Measurements from ENCODE around the gene PAPOLB.

Gene PAPOLB

DNA sequence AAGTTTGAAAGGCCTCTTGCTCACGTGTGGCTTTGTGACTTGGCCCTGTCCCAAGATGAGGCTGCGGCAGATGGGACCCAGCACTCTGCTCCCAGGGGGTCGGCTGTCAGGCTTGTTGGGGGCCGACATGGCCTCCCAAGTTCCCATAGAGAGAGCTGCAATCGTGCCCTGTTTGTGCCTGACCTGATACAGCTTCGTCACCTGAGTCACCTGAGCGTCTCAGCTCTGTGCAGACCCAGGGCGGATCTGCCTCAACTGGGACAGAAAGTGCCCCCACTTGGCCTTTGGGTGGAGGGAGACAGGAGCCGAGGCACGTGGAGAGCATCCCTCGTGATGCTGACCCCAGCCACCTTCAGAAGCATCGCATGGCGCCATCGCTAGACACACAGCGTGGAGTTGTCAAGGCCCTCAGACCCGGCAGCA is 21.7 kb downstream of the PAPOLB start:
- DNase-seq (no peak), ATAC-seq (no peak)
- Mint-ChIP-seq H3K27ac (no peak overlapping the region), H3K27me3 (peaks cover 2% of the 10 kb centered on the region), H3K4me3 (no peak overlapping the region), H3K36me3 (ENCODE audit: low read depth) (no peaks in the 10 kb centered on the region), H3K9me3 (no peaks in the 10 kb centered on the region), H3K4me1 (no peaks in the 10 kb centered on the region)

DNA sequence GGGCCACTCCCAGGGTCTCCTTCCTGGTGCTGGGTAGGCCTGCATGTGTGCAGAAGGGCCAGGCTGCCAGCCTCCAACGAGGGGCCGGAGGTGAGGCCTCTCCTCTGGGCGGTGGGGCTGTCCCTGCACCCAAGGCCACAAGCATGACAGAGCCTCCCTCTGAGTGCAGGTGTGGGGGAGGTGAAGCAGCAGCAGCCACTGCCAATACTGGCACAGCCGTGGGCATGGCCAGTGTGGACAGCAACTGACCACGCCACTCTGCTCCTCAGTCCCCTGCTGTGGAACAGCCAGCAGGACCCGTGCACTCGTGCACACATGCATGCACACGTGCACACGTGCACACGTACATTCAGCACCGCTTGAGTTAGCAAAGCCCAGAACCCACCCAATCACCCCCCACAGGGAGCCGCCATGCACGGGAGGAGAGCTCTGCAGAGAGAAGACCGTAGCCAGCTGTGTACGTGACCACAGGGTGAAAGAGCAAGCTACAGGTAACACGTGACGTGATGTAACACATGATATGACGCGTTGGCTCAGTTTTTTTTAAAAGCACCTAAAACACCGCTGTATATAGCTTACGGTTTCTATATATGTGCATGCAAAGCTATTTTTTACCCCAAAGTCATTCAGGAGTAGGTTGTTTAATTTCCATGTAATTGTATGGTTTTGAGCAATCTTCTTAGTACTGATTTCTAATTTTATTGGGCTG is 23.1 kb downstream of the PAPOLB start:
- no peaks in the 10 kb centered on the region for H3K9me3 Mint-ChIP-seq
- H3K36me3 Mint-ChIP-seq (ENCODE audit: low read depth), result no peaks in the 10 kb centered on the region
- DNase-seq, result no peak
- no peak overlapping the region for H3K4me3 Mint-ChIP-seq
- ATAC-seq, result no peak
- H3K4me1 Mint-ChIP-seq, result no peaks in the 10 kb centered on the region
- no peaks in the 10 kb centered on the region for H3K27me3 Mint-ChIP-seq
- no peak overlapping the region for H3K27ac Mint-ChIP-seq

DNA sequence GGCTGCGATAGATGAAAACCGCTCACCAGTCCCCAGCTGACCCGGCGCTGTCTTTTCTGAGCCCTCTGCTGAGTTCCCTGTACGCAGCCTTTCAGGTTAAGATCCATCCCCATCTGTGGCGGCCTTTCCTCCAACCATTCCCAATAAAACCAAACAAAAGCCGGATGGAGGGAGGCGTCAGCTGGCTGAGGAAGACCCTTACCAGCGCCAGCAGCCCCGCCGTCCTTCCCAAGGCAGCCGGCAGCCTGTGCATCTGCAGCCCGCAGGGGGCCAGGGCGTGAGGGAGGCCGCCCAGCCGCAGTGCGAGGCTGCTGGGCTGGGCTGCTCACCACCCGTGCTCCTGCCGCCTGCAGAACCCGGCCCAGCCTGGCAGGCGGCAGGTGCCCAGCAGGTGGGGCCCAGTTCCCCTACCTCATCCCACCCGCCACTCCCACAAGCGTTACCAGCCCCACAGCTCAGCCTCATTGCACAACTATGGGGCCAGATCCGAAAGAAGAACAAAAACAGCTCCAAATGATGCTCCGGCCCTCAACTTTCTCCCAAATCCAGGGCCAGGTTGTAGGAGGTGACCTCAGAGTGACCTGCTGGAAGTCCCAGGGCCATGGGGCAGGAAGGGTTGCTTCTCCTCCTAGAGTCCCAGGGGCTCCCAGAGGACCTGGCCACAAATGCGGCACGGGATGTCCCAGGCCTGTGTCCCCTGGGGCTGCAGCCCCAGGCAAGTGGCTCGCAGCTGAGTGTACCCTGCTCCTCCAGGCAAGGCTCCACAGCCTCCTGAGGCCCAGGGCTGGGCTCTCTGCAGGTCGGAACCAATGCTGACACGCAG is 23.8 kb downstream of the PAPOLB start:
- ATAC-seq (no peak), DNase-seq (no peak)
- Mint-ChIP-seq H3K36me3 (ENCODE audit: low read depth) (no peaks in the 10 kb centered on the region), H3K4me3 (no peak overlapping the region), H3K4me1 (no peaks in the 10 kb centered on the region), H3K27me3 (no peaks in the 10 kb centered on the region), H3K9me3 (no peaks in the 10 kb centered on the region), H3K27ac (no peak overlapping the region)

DNA sequence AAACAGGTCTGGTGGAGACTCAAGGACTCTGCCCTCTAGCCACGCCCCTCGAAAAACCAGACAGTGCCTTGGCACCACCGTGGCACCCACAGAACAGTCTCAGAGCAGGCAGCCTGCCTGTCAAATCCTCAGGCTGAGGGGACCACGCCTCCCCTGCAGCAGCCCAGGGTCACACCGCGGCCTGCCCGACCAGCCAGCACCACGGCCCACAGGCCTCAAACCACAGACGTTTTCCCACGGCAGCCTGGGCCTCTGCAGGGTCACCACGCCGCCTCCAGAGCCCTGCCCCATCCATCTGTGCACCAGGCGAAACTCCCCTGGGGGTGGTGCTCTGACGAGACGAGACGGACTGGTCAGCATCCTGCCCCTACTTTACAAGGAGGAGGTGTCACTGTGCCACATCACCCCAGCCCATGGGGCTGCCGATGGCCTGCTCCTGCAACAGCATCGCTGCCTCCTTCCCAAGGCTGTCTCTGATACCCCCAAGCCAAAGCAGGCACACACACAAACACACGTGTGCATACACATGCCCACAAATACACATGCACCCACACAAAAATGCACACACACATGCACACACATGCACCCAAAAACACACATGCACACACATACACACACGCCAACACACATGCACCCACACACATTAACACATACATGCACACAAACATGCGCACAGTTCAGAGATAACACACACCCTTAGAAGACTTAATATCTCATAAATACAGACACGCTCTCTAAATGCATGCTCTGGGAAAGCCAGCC is 24.6 kb downstream of the PAPOLB start:
- Mint-ChIP-seq H3K4me3 (no peak overlapping the region), H3K36me3 (ENCODE audit: low read depth) (no peaks in the 10 kb centered on the region), H3K27me3 (no peaks in the 10 kb centered on the region), H3K4me1 (no peaks in the 10 kb centered on the region), H3K9me3 (no peaks in the 10 kb centered on the region), H3K27ac (no peak overlapping the region)
- ATAC-seq (no peak), DNase-seq (no peak)

DNA sequence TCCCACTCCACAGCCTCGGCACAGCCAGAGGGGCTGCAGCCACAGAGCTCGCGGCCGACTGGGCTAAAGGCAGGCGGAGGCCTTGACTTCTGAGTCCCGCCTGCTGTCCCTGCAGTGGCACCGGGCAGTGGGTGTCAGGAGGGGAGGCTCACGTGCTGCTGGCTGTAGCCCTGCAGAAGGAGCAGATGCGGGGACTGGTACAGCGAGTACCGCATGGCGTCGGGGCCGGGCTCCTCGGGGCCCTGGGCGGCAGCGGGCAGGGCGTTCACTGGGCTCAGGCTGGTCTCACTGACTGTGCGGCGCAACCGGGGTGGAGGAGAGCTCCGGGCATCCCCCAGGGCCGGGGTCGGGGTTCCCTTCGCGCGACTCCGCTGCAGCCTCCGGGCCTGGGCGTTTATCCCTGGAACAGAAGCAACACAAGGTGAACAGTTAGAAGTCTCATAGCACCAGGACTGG is 25.6 kb downstream of the PAPOLB start:
- H3K4me1 Mint-ChIP-seq, result no peaks in the 10 kb centered on the region
- DNase-seq (no peak), ATAC-seq (no peak)
- H3K27ac Mint-ChIP-seq, result no peak overlapping the region
- H3K4me3 Mint-ChIP-seq, result no peak overlapping the region
- no peaks in the 10 kb centered on the region for H3K36me3 Mint-ChIP-seq (ENCODE audit: low read depth)
- H3K27me3 Mint-ChIP-seq, result no peaks in the 10 kb centered on the region
- no peaks in the 10 kb centered on the region for H3K9me3 Mint-ChIP-seq

DNA sequence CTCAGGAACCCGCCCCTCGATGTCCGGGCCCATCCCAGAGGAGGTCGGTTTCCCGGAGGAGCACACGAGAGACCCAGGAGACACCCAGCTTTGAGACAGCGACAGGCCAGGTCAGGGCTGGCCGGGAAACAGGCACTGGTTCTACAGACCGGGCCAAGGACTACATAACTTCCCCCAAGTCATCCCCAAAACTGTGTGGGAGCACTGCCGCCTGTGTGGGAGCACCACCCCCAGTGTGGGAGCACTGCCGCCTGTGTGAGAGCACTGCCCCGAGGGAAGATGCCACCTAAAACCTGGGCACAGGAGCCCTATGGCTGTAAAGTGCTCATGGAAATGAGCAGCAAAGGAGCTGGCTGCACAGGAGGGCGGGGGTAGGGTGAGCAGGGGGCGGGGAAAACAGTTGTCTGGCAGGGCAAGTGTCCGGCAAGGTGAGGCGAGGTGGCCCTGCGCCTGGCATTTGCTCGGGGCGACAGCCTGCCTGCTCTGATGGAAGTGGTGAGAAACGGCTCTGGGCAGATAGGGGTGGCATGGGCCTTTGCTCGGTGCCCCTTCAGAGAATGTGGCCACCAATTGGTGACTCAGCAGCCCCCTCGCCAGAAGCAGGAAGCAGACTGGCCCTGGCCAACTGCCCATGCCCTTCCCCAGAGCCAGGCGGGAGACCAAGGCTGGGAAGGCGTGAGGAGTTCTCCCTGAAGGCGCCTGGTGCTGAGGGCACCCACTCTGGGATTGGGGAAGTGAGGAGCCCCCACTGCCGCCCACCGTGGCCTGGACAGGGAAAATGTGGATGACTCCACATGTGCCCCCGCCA is 26.2 kb downstream of the PAPOLB start:
- Mint-ChIP-seq H3K27ac (no peak overlapping the region), H3K27me3 (no peaks in the 10 kb centered on the region), H3K9me3 (no peaks in the 10 kb centered on the region), H3K36me3 (ENCODE audit: low read depth) (no peaks in the 10 kb centered on the region), H3K4me3 (no peak overlapping the region), H3K4me1 (no peaks in the 10 kb centered on the region)
- ATAC-seq, result no peak
- no peak for DNase-seq

DNA sequence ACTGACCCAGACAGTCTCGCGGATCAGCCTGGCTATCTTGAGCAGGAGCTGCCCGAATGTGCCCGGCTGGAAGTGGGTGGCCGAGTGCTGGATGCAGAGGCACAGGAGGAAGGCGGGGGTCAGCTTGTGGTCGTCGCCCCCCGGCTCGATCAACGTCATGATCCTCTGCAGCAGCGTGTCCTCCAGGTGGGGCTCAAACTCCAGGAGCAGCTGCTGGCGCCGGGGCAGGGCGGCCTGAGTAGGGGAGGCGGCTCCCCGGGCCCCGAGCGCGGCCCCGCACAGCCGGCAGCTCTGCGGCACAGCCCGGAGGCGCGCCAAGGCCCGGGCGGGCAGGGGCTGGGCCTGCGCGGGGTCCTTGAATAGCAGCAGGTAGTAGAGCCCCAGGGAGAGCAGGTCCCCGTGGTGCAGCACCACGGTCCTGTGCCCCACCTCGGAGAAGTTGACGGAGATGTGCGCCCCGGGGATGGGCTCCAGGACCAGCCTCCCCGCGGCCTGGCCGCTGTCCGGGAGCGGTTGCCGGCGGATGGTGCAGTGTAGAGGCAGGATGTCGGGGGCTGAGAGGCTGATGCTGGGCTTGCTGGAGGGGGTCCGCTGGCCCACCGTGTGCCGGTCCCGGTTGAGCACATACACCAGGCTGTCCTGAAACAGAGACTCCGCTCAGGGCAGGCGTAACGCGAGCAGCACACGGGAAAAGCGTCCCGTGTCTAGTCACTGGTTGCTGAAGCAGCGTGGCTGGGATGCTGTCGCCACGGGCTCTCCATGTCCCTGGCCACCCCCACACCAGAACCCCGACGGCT is 27.0 kb downstream of the PAPOLB start:
- no peak for ATAC-seq
- Mint-ChIP-seq H3K27me3 (no peaks in the 10 kb centered on the region), H3K27ac (no peak overlapping the region), H3K4me3 (no peak overlapping the region), H3K36me3 (ENCODE audit: low read depth) (no peaks in the 10 kb centered on the region), H3K9me3 (no peaks in the 10 kb centered on the region), H3K4me1 (peaks cover 2% of the 10 kb centered on the region)
- DNase-seq, result no peak

DNA sequence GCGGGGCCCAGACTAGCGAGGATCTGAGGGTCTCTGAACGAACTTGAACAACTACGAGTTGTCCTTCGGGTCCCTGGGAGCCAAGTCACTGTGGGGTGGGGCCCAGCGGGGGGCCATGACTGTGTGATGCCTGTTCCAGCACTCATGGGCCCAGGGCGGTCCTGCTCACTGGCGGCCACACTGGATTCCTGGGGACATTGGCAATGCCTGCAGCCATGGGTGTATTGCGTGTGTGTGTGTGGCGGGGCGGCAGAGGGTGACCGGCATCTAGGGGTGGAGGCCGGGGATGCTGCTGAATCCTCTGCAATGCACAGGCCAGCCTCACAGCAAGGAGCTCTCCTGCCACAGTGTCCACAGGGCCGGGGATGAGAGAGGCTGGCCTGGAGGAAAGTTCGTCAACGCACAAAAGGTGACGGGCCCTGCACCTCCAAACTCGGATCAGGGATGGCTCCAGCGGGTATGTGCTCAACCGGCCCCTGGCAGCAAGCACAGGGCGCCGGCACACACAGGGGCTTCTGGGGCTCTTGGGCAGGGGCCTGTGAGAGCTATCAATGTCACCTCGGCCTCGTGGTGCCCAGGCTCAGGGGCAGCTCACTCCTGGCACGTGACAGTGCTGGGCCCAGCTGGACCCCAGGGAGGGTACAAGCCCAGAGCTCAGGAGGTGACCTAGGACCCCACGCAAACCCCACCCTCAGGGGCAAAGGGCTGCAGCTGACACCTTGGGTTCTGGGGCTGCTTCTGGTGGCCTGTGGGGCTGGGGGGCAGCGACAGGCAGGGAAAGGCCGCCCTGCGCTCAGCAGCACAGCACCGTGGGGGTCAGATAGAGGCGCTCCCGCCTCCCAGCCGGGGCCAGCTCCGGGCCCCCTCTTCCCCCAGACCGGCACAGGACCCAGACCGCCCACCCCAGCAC is 27.9 kb downstream of the PAPOLB start:
- Mint-ChIP-seq H3K4me3 (no peak overlapping the region), H3K27me3 (no peaks in the 10 kb centered on the region), H3K36me3 (ENCODE audit: low read depth) (no peaks in the 10 kb centered on the region), H3K27ac (no peak overlapping the region), H3K4me1 (peaks cover 2% of the 10 kb centered on the region), H3K9me3 (no peaks in the 10 kb centered on the region)
- DNase-seq (no peak), ATAC-seq (no peak)

DNA sequence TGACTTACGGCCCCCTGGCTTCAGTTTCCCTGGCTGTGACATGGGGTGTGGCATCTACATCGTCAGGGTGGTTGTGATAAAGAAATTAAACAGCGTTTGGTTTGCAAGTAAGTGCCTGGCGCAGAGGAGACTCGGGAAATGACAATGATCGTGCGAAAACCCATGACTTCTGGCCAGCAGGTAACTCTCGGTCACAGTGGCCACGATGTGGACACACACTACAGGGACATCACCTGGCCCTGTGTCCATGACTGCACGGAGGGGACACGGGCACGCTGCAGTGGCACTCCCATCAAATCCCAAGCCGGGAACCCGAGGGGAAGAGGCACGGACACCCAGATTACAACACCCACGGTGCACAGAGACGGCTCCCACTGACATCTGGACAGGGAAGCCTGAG is 28.7 kb downstream of the PAPOLB start:
- no peak for DNase-seq
- H3K27ac Mint-ChIP-seq, result no peak overlapping the region
- peaks cover 2% of the 10 kb centered on the region for H3K4me1 Mint-ChIP-seq
- no peak overlapping the region for H3K4me3 Mint-ChIP-seq
- no peak for ATAC-seq
- H3K9me3 Mint-ChIP-seq, result no peaks in the 10 kb centered on the region
- H3K36me3 Mint-ChIP-seq (ENCODE audit: low read depth), result no peaks in the 10 kb centered on the region
- no peaks in the 10 kb centered on the region for H3K27me3 Mint-ChIP-seq

DNA sequence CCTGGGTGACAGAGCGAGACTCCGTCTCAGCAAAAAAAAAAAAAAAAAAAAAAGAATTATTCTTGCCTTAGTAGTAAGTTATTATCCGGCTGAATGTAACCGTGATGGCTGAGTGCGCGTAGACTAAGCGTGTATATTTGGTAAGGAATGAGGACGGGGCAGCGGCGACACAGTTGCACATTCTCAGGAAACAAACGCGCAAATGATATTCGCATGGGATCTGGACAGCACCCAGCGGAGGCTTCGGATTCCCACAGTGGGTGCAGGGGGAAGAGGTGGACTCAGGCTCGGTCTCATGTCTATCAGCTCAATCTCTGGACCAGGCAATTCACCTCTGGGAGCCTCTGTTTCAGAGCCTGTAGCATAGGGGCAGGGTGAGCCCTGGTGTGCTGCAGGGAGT is 29.1 kb downstream of the PAPOLB start:
- H3K9me3 Mint-ChIP-seq, result no peaks in the 10 kb centered on the region
- ATAC-seq (no peak), DNase-seq (no peak)
- H3K4me1 Mint-ChIP-seq, result peaks cover 2% of the 10 kb centered on the region
- H3K27ac Mint-ChIP-seq, result no peak overlapping the region
- H3K36me3 Mint-ChIP-seq (ENCODE audit: low read depth), result no peaks in the 10 kb centered on the region
- no peaks in the 10 kb centered on the region for H3K27me3 Mint-ChIP-seq
- H3K4me3 Mint-ChIP-seq, result no peak overlapping the region

DNA sequence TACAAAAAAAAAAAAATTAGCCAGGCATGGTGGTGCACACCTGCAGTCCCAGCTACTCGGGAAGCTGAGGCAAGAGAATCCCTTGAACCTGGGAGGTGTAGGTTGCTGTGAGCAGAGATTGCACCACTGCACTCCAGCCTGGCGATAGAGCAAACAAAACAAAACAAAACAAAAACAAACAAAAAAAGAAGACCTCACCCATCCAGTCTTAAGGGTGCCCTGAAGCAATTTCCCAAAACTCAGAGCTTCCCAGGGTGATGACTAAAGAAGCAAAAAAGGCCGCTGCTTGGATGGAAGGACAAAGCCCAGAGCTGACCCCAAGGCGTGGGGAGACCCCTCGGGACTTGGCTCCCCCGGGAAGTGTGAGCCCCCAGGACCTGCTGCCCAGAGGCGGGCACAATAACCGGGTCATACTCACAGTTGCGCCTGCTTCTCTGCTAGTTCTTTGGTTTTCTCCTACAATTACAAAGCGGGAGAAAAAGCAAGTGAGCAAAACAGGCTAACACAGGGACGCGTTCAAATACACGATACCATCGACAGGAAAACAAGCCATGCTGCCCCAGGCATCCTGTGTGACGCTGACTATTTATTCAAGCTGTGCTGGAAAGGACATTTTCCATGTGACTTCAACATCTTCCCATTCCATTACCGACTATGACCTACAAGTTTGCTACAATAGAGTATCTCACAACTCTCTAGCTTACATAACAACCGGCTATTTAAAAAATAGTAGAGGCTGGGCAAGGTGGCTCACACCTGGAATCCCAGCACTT is 29.9 kb downstream of the PAPOLB start:
- Mint-ChIP-seq H3K27me3 (no peaks in the 10 kb centered on the region), H3K4me1 (peaks cover 2% of the 10 kb centered on the region)

DNA sequence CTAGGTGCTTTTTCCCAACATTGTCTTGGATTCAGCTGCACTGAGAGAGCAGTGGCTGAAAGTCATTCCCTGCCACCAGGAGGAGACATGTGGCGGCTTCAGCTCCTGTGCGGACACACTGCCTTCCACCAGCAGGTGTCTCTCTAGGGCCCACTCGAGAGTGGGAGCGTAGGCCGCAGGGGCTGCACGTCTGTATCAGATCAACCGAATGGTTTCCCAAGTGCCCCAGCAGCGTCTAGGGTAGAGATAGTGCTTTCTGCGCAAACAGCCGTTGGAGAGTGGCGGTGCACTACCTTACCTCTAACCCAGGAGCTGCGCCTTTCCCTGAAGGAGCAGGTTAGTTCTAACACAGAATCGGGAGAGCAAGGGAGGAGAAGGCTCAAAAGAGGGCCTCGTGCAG is 31.7 kb downstream of the PAPOLB start:
- H3K27me3 Mint-ChIP-seq, result peaks cover 1% of the 10 kb centered on the region

More for the DNA sequence above, 29.9 kb downstream of the PAPOLB start:
- no peak for DNase-seq
- Mint-ChIP-seq H3K4me3 (no peak overlapping the region), H3K36me3 (ENCODE audit: low read depth) (no peaks in the 10 kb centered on the region), H3K27ac (no peak overlapping the region), H3K9me3 (no peaks in the 10 kb centered on the region)
- ATAC-seq, result no peak

More for the DNA sequence above, 31.7 kb downstream of the PAPOLB start:
- Mint-ChIP-seq H3K4me1 (peaks cover 2% of the 10 kb centered on the region), H3K27ac (no peak overlapping the region), H3K4me3 (no peak overlapping the region), H3K9me3 (no peaks in the 10 kb centered on the region), H3K36me3 (ENCODE audit: low read depth) (no peaks in the 10 kb centered on the region)
- DNase-seq (peak; percentile 55), ATAC-seq (peak; percentile 74)
